Esophagus mucosa (tissue), 1 donor: ENCODE measurements around the gene AGK. TPM values are rescaled to one million over a fixed set of nuclear protein-coding genes. Genes with fewer than 3 reads are reported as not detected.

ENCODE experiments used
- total RNA-seq: library from RNA; stranded (reverse); gene quantifications from one replicate; pipeline ENCODE4 v1.2.4, GENCODE V29; 2023
- donor health status: DM: yes; HTN: yes; CAD: no.

AGK gene
- total RNA-seq, 1 donor from 2014 or later = 18.6 TPM

Other genes starting within 250 kb of the AGK start
- gene DENND11, start 150.8 kb downstream of the AGK start, total RNA-seq = 6.9 TPM
- not detected for gene WEE2, start 156.9 kb downstream of the AGK start, total RNA-seq
- 105 TPM for gene SSBP1, start 186.9 kb downstream of the AGK start, total RNA-seq
- gene TAS2R3, start 212.7 kb downstream of the AGK start, total RNA-seq = 0.96 TPM
- gene TAS2R4, start 225.3 kb downstream of the AGK start, total RNA-seq = 0.56 TPM
- 1.0 TPM for gene TAS2R5, start 238.8 kb downstream of the AGK start, total RNA-seq